Breast epithelium (tissue), 3 donors: ENCODE measurements around the gene OSGEP.

Source experiments
- CTCF ChIP-seq, 3 donors: fragments of 450-650 bp; IDR thresholded peaks; one replicate each; pipeline ENCODE4 v1.5.1; 2016 to 2017; ENCODE audit warnings: antibody characterized with exemption in 3 of 3, mild to moderate bottlenecking in 3 of 3, moderate library complexity in 3 of 3
- POLR2A ChIP-seq: fragments of 450-650 bp; IDR thresholded peaks from one replicate; pipeline ENCODE4 v1.6.1; 2016; ENCODE audit warnings: antibody characterized with exemption, mild to moderate bottlenecking, moderate library complexity
- POLR2AphosphoS5 ChIP-seq, 3 donors: sonication (generic); formaldehyde crosslinking; IDR thresholded peaks; one replicate each; pipeline ENCODE4 v1.6.1; 2017; ENCODE audit warnings: antibody characterized with exemption in 3 of 3

GRCh38 chr14:20441461-20441860, 13.2 kb downstream of the OSGEP start:
- TF ChIP-seq POLR2A, result no peak
- no peak for TF ChIP-seq CTCF (IDR thresholded peaks at IDR 0.05)
- no peak for TF ChIP-seq POLR2AphosphoS5 (IDR thresholded peaks at IDR 0.05)
